Gastrocnemius medialis (tissue), 4 donors: ENCODE measurements around the gene MYO19. TPM values are rescaled to one million over a fixed set of nuclear protein-coding genes. Genes with fewer than 3 reads are reported as not detected.
A peak's percentile ranks its signal among the peaks of the same experiment; 100 is the strongest.
"Not testable (repeated sequence)": the region's sequence is repeated elsewhere in the genome, so short reads cannot be mapped to it uniquely, and the experiment has no call there.

ENCODE experiments used
- ATAC-seq, 2 donors: fragments of 150-250 bp; one replicate each; pipeline ENCODE4 v1.9.1; 2016
- DNase-seq, 2 donors: peaks; one replicate each; pipeline ENCODE4 v3.0.0-alpha.2; 2019
- H3K27ac ChIP-seq, 4 donors: fragments of 200-600 bp; sonication (generic); 1 replicate in 1 of 4; 2 replicates in 3 of 4; pipeline ENCODE4 v1.5.1; 2016 to 2018; ENCODE audit warnings: mild to moderate bottlenecking in 2 of 4, moderate library complexity in 1 of 4
- H3K27me3 ChIP-seq, 3 donors: fragments of 200-600 bp; sonication (generic) in 2 of 3; 1 replicate in 1 of 3; 2 replicates in 2 of 3; pipeline versions ENCODE4 v1.5.1 to v1.6.0; 2016 to 2019; ENCODE audit warnings: mild to moderate bottlenecking in 1 of 3, moderate library complexity in 1 of 3
- H3K36me3 ChIP-seq, 2 donors: fragments of 200-600 bp; sonication (generic) in 1 of 2; one replicate each; pipeline ENCODE4 v1.5.1; 2017 to 2018
- H3K4me1 ChIP-seq, 2 donors: fragments of 200-600 bp; sonication (generic) in 1 of 2; one replicate each; pipeline ENCODE4 v1.5.1; 2016 to 2017; ENCODE audit warnings: mild to moderate bottlenecking in 2 of 2
- H3K4me3 ChIP-seq, 4 donors: fragments of 200-600 bp; sonication (generic) in 3 of 4; 1 replicate in 1 of 4; 2 replicates in 3 of 4; pipeline ENCODE4 v1.5.1; 2016 to 2019; ENCODE audit warnings: mild to moderate bottlenecking in 2 of 4
- H3K9me3 ChIP-seq, 3 donors: fragments of 200-600 bp; sonication (generic) in 2 of 3; 1 replicate in 1 of 3; 2 replicates in 2 of 3; pipeline ENCODE4 v1.5.1; 2016 to 2019
- POLR2A ChIP-seq, 2 donors: fragments of 450-650 bp; IDR thresholded peaks; one replicate each; pipeline ENCODE4 v1.6.1; 2017; ENCODE audit warnings: antibody characterized with exemption in 2 of 2, mild to moderate bottlenecking in 2 of 2, moderate library complexity in 2 of 2
- in situ Hi-C, 4 donors: fragments of 200-750 bp; cut with MboI; loops; one replicate each; pipeline versions ENCODE4 v1.15.0 to v1.8.0; 2017; ENCODE audit warnings: low sequenced_read_pairs in 4 of 4
- intact Hi-C: fragments of 100-400 bp; cut with DNase I; formaldehyde crosslinking; loops from one replicate; pipeline ENCODE4 v1.15.1; 2023; ENCODE audit warnings: low total_unique reads
- total RNA-seq, 4 donors: library from RNA; depleted of rRNA; stranded (reverse); fragments of >200 nt; gene quantifications; one replicate each; pipeline versions ENCODE4 v1.1.0 to v1.2.3, GENCODE V29; 2016
- TF ChIP-seq, protein P1 (sequence below), 5 experiments: fragments of 450-650 bp in 3 of 5; fragments of 200-600 bp in 2 of 5; sonication (generic) in 2 of 5; IDR thresholded peaks in 4 of 5; conservative IDR thresholded peaks in 1 of 5; 1 replicate in 4 of 5; 2 replicates in 1 of 5; pipeline ENCODE4 v1.5.1; 2016 to 2019; ENCODE audit warnings: antibody characterized with exemption in 5 of 5, mild to moderate bottlenecking in 3 of 5, moderate library complexity in 3 of 5

The MYO19 gene
- total RNA-seq, 4 donors from 2014 or later, result 7.5 to 16.8 (median 13.2) TPM

DNA sequence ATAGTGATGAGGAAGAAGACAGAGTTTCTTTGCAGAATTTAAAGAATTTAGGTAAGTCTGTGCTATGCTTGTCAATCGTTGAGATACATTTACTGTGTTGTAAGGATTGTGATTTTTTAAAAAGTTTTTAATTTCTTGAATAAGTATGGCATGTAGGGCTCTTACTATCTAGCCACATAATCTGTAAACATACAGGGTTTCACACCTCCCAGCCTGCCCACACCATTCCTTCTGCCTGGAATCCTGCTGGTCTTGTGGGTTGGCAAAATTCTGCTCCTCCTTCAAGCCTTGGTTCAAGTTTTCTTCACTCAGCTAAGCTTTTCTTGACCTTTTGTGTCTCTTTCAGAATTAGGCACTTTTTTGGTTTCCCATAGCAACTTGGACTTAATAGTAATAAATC, 40.7 kb downstream of the MYO19 start:
- Histone ChIP-seq H3K27ac (no peak overlapping the region), H3K4me3 (no peak overlapping the region), H3K36me3 (peaks cover 0 to 70% of the 10 kb centered on the region in 2 donors), H3K27me3 (no peaks in the 10 kb centered on the region), H3K9me3 (no peaks in the 10 kb centered on the region), H3K4me1 (peaks cover 0 to 2% of the 10 kb centered on the region in 2 donors)
- TF ChIP-seq POLR2A (IDR thresholded peaks at IDR 0.05), result no peak
- TF ChIP-seq, protein P1, sequence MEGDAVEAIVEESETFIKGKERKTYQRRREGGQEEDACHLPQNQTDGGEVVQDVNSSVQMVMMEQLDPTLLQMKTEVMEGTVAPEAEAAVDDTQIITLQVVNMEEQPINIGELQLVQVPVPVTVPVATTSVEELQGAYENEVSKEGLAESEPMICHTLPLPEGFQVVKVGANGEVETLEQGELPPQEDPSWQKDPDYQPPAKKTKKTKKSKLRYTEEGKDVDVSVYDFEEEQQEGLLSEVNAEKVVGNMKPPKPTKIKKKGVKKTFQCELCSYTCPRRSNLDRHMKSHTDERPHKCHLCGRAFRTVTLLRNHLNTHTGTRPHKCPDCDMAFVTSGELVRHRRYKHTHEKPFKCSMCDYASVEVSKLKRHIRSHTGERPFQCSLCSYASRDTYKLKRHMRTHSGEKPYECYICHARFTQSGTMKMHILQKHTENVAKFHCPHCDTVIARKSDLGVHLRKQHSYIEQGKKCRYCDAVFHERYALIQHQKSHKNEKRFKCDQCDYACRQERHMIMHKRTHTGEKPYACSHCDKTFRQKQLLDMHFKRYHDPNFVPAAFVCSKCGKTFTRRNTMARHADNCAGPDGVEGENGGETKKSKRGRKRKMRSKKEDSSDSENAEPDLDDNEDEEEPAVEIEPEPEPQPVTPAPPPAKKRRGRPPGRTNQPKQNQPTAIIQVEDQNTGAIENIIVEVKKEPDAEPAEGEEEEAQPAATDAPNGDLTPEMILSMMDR (IDR thresholded peaks at IDR 0.05 in 4 of 5, conservative IDR thresholded peaks at IDR 0.05 in 1 of 5), result no peak
- DNase-seq (no peak), ATAC-seq (no peak)
- intact Hi-C loops (no loop called here), in situ Hi-C loops (loop anchor here in 2 of 4 donors (25.0 kb wide), 1 partner anchor 532 kb away; no protein-coding TSS in a partner anchor)

DNA sequence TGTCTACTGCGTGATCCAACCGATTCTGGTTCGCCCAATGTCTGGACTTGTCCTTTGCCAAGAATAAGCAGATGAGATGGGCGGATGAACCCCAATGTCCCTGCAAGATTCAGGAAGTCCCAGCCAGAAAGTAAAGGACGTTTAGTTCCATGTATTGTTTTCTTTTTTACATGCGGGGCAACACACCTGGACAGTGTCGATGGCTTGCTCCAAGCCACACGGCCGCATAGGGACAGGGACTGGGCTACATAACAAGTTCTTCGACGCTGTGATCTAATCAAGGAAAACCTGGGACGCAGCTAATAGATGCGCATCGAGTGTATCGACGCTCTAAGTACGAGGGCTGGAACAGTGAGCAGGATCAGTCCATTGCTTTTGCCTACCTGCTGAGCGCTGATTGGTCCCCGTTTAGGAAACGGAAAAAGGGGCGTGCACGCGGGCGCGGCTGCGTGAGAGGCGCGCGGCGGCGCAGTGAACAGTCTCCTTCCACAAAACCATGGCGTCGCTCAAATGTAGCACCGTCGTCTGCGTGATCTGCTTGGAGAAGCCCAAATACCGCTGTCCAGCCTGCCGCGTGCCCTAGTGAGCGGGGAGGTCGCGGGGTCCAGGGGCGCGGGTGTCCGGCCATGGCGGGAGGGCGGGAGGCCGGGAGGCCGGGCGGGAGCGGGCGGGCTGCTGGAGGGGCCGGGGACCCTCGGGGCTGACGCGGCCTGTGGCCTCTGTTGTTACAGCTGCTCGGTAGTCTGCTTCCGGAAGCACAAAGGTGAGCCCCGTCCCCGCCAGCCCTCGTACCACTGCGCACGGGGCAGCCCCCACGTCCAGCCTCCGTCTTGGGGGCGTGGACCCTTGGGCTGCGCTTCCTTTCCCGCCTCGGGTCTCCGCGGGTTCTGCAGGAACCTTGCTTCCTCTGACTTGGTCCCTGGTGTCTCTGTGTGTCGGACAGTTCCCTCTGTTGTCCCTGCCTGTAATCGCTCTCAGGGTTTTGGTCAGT, 48.2 kb downstream of the MYO19 start, which contains the start of gene ZNHIT3:
TSS of gene ZNHIT3 (plus strand) at position 478 of the 991 bp plus-strand sequence. CDS start at position 497, 19 bp downstream.
- Histone ChIP-seq H3K36me3 (no peaks in the 10 kb centered on the region), H3K27me3 (peaks cover 0 to 3% (median 0%) of the 10 kb centered on the region in 3 donors), H3K9me3 (no peaks in the 10 kb centered on the region), H3K4me1 (peaks cover 24 to 34% of the 10 kb centered on the region in 2 donors), H3K4me3 (peak within 1 kb of the TSS; percentile 80 to 92 (median 86)), H3K27ac (peak within 1 kb of the TSS; percentile 76 to 91 (median 82))
- in situ Hi-C loops, result loop anchor here in 3 of 4 donors (10.0 to 25.0 kb wide), 2 partner anchors 512 to 524 kb away; no protein-coding TSS in a partner anchor
- intact Hi-C loops, result loop anchor here (1.0 to 10.0 kb wide), 3 partner anchors 48 to 682 kb away; partner anchors contain the start of genes MRM1, MYO19, PIGW and TAF15
- ATAC-seq, result peak; percentile 96 to 97
- TF ChIP-seq, protein P1 (IDR thresholded peaks at IDR 0.05 in 4 of 5, conservative IDR thresholded peaks at IDR 0.05 in 1 of 5), result no peak
- TF ChIP-seq POLR2A (IDR thresholded peaks at IDR 0.05), result peak; percentile 22 to 42
- DNase-seq, result peak; percentile 84 to 88

DNA sequence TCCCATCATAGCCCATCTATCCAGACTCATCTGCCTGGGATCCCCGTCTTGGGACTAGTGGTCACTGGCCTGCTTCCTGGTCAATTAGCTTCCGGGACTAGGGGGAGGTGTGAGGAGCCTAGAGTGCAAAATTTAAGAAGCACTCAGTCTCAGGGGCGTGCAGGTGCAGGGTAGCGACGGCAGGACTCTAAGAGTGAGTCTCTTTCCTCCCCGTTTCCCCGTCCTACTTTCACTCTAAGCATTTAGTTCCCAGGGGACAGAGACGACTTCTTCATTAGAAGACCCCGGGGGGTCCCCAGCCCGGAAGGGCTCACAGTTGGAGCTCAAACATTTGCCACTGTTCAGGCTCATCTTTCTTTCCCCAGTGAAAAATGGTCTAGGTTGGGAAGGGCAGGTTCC, 48.9 kb downstream of the MYO19 start:
- TF ChIP-seq, protein P1 (IDR thresholded peaks at IDR 0.05 in 4 of 5, conservative IDR thresholded peaks at IDR 0.05 in 1 of 5), result no peak
- no peak for TF ChIP-seq POLR2A (IDR thresholded peaks at IDR 0.05)
- Histone ChIP-seq H3K27ac (peak overlapping the region; percentile 76 to 91 (median 82)), H3K4me1 (peaks cover 24 to 34% of the 10 kb centered on the region in 2 donors), H3K9me3 (peaks cover 0 to under 1% (median 0%) of the 10 kb centered on the region in 3 donors), H3K4me3 (peak overlapping the region; percentile 80 to 92 (median 86)), H3K27me3 (peaks cover 0 to 5% (median 3%) of the 10 kb centered on the region in 3 donors), H3K36me3 (no peaks in the 10 kb centered on the region)
- ATAC-seq (no peak), DNase-seq (no peak)
- intact Hi-C loops, result loop anchor here (1.0 to 10.0 kb wide), 3 partner anchors 48 to 681 kb away; partner anchors contain the start of genes MRM1, MYO19, PIGW and TAF15
- in situ Hi-C loops, result loop anchor here in 3 of 4 donors (10.0 to 25.0 kb wide), 2 partner anchors 511 to 524 kb away; no protein-coding TSS in a partner anchor

DNA sequence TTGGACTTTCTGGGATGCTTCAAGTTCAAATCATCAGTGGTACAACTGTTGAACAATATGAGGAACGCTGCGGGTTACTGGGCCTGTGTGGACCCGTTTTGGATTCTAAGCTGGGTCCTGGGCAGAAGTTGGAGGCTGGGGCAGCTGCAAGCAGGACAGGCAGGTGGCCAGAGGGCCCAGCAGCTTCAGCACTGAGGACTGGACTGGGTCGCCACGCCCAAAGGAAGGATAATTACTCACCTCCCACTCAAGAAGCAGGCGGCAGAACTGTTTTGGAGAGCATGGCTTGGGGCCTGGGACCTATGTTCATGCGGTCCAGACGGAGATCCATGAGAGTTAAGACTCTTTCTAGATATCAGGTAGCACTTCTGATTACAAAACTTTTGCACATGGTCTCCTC, 49.6 kb downstream of the MYO19 start:
- no peak for ATAC-seq
- Histone ChIP-seq H3K9me3 (peaks cover 0 to 3% (median 0%) of the 10 kb centered on the region in 3 donors), H3K4me3 (no peak overlapping the region), H3K36me3 (no peaks in the 10 kb centered on the region), H3K27me3 (peaks cover 0 to 7% (median 3%) of the 10 kb centered on the region in 3 donors), H3K4me1 (peaks cover 24 to 34% of the 10 kb centered on the region in 2 donors), H3K27ac (no peak overlapping the region)
- no peak for DNase-seq
- in situ Hi-C loops (loop anchor here in 3 of 4 donors (10.0 to 25.0 kb wide), 2 partner anchors 510 to 523 kb away; no protein-coding TSS in a partner anchor), intact Hi-C loops (loop anchor here (5.0 to 10.0 kb wide), 2 partner anchors 117 to 680 kb away; partner anchors contain the start of genes MRM1 and TAF15)
- TF ChIP-seq, protein P1 (IDR thresholded peaks at IDR 0.05 in 4 of 5, conservative IDR thresholded peaks at IDR 0.05 in 1 of 5), result no peak
- no peak for TF ChIP-seq POLR2A (IDR thresholded peaks at IDR 0.05)

DNA sequence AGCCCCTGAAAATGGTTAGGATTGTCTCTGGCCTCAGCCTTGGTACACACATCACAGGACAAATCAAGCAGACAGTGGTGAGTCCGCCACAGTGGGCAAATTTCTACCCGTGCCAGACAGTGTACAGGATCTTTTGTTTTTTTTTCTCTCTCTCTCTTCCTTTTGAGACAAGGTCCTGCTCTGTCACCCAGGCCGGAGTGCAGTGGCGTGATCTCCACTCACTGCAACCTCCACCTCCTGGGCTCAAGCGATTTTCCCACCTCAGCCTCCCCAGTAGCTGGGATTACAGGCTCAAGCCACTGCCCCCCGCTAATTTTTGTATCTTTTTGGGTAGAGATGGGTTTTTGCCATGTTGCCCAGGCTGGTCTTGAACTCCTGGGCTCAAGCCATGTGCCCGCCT, 50.6 kb downstream of the MYO19 start:
- not testable (repeated sequence) for H3K36me3 ChIP-seq, H3K4me3 ChIP-seq, ATAC-seq, H3K9me3 ChIP-seq, H3K27me3 ChIP-seq, H3K27ac ChIP-seq, DNase-seq
- intact Hi-C loops (loop anchor here (5.0 to 10.0 kb wide), 2 partner anchors 679 to 722 kb away; partner anchors contain the start of genes C17orf50 and TAF15), in situ Hi-C loops (loop anchor here in 3 of 4 donors (10.0 to 25.0 kb wide), 2 partner anchors 509 to 522 kb away; no protein-coding TSS in a partner anchor)
- peaks cover 22 to 34% of the 10 kb centered on the region in 2 donors for H3K4me1 ChIP-seq
